Measurements from ENCODE around the gene NPAS2.

The NPAS2 gene

DNA sequence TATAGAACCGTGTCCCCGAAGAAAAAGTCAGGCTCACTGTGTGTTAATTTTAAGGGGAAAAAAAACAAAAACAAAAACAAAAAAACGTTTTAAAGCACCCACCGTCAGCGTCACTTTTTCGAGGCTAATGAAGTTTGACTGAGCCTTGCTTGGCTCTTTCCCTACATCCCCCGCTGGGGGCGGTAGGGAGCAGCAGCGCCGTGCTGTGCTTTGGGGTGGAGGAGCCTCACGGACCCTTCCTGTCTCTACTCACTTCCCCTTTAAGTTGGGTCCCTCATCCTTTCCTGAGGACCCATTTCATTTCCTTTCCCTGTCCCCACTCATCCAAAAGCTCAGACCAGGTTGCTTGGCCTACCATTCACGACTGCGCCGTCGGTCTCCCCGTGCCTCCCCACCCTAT is 99.4 kb downstream of the NPAS2 start:
- no peak for DNase-seq

DNA sequence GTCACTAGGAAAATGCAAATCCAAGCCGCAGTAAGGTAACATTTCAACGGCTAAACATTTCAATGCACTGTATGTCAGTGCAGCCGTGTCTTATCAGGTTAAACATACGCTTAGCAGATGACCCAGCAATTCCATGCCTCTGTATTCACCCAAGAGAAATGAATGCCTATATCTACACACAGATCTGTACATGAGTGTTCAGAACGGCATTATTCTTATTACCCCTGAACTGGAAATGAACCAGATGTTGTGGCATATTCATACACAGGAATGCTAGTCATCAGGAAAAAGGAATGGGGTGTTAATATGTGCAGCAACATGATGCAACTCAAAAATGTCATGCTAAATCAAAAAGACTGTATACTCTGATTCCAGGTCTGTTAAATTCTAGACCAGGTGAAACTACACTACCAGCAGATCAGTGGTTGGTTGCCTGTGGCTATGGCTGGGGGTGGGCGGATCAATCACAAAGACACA is 101.8 kb downstream of the NPAS2 start:
- no peak for DNase-seq

DNA sequence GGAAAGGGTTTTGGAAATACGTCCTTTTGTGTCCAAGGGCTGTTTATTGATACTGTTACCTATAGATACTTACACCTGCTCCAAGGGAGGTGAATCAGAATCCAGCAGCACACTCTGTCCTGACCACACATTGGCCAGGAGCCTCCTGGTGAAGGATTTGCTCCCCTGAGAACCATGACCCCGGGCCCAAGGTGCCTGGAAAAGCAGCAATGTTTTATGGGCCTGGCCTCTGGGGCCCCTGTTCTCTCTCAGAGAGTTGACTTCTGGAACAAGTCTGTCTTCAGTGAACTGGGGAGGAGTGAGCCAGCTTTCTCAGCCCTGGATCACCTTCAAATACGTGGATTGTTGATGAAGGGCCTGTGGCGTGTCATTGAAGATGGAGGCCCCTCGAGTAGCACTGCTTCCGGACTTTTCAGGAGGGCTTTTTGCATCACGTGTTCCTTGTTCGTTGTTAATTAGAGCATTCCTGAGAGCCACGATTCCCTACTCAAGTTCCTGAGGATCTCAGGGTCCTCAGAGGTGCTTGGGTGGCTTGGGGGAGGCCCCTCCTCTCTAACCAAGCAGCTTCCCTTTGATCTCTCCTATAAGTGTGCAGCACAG is 103.6 kb downstream of the NPAS2 start:
- no peak for DNase-seq

DNA sequence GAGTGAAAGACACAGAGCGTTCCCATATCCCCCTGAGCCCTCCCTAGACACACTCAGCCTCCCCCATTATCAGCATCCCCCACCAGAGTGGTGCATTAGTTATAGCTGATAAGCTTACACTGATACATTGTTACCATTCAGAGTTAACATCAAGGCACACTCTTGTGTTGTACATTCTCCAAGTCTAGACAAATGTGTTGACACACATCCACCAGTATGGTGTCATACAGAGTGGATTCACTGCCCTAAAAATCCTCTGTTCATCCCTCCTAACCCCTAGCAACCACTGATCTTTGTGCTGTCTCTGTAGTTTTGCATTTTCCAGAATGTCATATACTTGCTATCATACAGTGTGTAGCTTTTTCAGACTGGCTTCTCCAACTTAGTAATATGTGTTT is 104.2 kb downstream of the NPAS2 start:
- DNase-seq: no peak

DNA sequence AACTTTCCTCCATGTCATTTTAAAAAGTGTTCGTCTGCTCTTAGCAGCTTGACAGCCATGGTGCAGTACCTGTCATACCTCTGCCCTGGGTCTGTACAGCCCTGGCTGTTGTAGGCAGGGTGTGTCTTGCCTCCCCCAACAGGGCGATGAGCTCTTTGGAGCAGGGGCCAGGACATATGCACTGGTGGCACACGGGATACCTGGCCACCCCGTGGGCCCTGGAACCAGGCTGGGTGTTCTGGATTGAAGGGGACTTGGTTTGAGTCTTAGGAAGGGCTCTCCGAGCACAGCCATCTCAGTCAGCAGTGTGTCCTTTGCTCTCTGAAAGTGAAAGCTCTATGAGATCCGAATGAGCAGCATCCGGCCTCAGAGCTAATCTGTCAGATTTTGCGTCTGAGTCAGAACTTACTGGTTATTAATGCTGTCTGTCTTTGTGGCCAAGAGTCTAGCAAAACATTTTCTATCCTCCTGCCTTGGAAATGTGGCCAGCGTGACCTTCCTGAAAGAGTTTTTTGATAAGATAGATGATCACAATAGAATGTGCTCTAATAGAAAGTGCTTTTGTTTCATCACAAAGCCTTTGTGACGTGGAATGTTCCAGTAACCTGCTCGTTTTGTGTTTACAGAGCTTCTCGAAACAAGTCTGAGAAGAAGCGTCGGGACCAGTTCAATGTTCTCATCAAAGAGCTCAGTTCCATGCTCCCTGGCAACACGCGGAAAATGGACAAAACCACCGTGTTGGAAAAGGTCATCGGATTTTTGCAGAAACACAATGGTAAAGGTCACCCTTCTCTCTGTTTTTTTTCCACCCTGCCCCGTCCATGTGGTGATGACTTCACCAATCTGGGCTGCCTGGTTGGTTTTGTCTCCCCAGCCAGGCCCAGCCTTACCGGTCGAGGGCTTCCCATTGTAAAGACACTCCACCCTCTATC is 104.8 kb downstream of the NPAS2 start:
- DNase-seq: no peak

DNA sequence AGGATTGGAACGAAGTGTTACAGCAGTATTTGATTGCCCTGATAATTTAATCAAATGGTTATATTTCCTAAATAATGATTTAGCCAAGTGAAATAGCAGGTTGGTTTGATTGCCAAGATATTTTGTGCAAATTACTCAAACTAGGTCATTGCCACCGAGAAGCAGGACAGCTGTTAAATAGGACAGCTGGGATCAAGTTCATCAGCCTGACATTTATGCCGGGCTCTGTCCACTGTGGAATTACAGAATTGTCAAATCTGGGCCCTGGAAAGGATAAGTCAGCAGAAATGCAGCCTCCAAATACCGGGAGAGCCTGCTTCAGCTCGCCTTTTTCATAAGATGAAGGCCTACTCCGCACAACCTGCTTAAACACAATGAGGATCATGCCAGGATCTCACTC is 108.3 kb downstream of the NPAS2 start:
- DNase-seq: no peak

DNA sequence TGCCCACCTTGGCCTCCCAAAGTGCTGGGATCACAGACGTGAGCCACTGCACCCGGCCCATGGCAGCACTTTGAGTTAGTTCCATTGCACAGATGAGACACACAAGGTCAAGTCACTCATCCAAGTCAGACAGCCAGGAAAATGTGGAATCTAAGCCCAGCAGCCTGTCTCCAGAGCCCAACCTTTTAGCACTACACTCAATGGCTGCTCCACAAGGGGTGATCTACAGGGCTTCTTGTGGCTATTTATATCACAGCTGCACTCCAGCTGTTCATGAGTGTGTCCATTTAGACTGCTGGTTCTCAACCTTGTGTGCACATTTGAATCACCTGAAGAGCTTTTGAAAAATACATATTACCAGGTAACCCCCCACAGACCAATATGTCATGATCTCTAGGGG is 109.2 kb downstream of the NPAS2 start:
- no peak for DNase-seq

DNA sequence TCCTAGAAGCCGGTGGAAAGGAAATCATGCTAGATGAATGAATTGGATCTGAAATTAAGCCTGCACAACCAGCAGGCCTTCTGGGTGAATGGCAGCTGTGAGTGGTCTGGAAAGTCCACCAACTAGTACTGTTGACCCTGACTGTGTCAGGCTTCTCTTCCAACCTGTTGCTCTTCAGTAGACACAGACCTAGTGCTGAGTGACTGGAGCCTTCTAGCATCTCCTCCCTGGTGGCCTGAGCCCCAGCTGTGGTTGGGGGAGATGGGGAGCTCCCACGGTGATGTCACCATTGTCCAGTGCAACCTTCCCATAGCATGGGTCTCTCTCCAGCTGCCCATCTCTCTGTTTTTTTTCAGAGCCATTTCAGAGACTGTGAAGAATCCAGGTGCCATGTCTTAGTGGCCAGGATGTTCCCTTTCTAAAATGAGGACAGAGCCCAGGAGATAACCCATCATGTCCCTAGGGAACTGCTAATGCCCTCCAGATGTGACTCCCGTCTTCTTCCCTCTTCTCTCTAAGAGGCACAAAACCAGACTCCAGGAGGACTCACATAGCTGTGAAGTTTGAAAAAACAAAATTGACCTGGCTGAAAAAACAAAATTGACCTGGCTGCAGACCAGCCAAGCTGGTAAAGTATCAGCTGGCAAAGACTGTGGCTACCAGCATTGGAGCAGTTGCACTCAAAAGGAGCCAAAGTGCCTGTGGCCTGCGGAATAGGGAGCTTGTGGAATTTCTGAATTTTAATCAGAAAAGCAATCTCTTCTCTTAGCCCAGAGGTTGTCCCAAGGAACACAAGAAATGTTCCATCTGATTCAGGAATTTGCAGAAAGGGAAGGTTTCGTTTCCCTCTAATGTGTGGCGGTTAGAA is 114.8 kb downstream of the NPAS2 start:
- DNase-seq: no peak

DNA sequence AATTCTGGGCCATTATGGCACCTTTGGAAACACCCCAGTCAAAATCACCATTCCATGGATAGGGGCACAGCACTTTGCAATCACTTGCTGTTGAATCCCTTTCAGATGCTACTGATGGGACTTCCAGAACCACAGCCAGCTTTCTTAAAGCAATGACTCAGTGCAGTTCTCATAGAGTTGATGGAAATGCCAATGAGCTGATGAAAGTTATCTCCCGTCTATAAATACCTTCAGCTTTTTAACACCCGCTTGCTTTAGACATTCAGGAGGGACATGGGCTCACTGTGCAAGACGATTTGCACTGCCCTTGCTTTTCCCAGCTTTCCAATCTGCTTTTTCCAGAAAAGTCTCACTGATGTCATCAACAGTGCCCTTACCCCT is 115.4 kb downstream of the NPAS2 start:
- DNase-seq: no peak

DNA sequence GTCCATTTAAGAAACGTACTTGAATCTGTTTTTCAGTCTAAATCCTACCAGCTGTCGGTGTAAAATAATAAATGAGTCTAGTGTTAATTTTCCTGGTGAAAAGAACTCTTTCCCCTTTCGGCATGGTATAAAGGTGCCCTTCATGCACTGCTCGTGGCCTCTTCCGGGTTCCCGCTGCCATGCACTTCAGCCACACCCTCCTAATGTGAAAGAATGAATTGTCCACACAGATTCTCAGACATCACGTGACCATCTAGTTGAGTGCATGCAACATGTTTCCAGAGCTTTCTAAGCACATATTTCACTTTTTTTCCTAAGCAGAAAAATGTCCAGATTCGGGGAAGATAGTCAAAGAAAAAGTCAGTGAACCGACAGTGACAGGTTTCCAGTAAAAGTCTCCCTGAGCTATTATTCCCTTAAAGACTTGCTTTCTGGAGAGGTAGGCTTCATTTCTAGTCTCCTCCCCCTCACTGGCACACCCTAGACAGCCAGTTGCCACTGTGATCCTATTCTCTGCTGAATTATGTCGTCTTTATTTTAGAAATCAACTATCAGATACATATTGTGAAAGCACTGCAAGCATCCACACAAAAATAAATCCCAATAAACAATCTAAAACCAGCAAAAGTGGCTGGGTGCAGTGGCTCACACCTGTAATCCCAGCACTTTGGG is 116.3 kb downstream of the NPAS2 start:
- DNase-seq: no peak

DNA sequence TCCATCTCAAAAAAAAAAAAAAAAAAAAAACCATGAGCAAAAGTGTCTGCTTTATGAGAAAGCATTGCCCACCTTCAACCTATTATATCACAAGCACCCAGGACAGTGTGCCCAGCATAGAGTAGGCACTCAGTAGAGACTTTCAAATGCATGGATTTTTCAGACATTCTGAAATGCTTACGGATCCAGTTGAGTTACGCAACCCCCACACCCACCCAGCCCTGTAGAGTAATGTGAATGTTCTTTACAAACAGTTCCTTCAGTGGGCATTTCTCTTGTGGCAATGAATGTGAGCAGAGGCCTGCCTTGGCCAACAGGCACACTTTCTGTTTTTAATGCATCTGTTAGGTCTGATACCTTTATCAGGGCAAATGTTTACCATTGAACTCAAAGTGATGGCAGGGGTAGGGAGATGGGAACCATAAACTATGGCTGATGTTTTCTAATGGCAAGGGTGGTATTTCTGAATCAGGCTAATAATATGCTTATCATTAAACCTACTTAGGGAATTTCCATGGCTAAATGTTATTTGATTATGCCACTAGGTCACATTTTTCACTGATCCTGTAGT is 117.1 kb downstream of the NPAS2 start:
- DNase-seq: no peak

DNA sequence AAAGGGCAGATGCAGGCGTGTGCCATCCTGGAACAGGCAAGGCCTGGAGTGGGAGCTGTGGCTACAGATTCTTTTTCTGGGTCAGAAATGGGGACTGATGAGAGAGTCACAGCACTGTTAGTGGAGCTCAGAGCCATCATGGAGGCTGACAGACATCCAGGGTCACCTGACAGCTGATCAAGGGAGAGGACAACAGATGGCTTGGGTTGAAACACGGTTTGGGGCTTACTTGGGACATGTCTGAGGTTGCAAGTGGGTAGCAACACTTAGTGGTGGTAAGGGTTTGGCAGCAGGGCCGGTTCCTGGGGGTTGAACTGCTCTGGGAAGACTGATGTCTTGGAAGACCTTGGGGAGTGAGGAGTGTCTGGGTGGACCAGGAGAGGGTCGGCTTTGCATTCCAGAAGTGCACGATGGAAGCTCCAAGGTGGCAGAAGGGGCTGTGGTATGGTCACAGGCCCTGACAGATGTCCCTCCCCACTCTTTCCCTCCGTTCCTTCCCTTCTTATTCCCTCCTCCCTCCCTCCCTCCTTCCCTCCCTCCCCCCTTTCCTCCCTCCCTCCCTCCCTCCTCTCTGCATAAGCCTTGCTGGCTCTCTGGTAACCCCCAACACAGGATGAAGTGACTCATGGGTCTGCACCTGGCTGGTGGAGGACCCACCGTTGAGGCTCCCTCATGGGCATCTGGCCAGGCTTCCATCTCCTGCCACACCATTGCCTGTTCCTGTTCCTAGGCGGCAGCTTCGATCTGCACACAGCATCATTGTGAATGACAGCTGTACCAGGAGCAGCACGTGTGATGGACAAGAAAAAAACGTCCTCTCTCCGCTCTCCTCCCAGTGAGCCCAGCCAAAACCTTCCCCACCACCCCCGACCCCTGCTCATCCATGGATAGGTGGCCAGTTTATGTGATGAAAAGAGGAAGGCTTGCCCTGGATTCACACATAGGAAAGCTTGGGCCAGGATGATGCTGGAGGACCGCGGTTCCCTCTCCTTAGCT is 118.4 kb downstream of the NPAS2 start:
- no peak for DNase-seq

DNA sequence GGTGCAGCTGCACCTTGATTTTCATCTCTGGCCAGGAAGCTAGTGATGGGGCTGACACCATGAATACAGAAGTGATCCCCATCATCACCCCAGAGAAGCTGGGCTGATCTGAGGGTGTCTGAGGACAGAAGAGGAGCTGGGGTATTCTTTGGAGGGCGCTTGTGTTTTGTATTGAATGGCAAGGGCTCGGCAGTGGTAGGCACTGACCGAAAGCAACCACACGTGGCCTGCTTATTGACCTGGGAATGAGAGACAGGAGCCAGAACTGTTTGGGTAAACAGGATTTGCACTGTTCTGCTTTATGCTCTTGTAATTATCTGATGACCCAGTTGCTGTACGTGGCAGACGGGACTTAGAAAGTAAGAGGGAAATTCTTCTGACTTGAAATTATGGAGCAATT is 119.5 kb downstream of the NPAS2 start:
- DNase-seq: no peak

DNA sequence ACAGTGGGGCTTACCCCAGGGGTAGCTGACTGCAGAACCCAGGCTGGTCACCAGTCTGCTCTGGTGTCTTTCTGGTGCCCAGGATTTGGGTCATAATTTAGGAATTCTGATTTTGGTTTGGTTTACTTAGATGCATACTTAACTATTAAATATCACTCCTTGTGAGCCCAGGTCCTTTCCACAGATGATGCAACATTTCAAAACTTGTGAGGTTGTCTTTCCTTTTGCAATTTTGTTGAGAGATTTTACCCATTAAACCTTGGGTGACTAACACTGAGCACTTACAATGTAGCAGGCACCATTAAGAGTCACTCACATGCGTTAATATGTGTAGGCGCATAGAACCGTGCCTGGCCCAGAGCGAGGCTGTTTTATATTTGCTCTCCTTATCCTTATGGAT is 120.3 kb downstream of the NPAS2 start:
- DNase-seq: no peak

DNA sequence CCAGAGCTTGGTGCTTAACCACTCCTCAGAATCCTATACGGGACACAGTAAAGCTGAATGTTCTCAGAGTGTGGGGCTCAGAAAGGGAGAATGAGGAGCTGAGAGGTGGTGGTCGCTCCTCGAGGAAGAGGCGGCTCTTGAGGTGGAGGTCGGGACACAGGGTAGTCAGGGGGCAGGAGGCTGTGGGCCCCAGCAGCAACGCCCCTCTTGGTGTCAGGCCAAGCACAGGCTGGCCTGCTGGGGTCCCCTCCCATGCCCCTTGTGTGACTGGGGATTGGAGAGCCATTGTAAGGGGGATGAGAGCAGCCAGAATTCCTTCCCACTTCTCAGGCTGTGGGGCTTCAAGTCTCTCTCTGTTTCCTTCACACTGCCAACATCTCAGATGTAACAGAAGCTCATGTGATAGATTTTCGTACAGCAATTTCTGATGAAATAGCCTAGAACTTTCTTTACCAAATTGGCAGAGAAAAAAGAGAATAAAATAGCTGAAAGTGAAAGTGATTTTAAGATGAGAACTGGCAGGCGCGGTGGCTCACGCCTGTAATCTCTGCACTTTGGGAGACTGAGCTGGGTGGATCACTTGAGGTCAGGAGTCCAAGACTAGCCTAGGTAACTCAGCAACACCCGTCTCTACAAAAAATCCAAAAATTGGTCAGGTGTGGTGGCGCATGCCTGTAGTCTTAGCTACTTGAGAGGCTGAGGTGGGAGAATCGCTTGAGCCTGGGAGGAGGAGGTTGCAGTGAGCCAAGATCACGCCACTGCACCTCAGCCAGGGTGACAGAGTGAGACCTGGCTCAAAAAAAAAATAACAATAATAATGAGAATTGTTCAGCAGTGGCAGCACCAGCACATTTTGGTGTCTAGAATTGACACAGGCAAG is 121.1 kb downstream of the NPAS2 start:
- DNase-seq: no peak

DNA sequence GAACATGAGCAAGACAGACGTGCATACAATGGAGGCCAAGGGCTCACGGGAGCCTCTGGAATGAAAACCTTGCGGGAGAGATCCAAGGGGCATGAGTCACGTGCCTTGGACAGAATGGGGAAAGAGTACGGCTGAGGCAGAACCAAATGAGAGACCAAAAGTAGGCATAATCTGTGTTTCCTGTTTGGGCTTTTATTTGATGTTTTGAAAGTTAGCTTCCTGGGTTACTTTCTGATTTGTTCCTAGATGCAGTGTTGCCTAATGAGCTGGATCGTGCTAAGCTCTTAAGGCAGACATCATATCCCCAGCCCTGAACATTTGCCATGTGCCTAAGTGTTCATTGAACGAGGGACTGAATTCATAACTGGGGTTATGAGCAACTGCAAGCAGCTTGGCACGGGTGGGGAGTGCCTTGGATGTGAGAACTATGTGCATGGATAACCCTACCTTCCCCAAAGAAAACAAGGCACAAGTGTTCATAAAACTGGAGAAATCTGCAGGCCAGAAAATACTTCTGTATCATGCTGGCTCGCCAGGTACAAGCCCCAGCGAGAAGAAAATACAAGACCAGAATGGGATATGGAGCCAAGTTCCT is 121.8 kb downstream of the NPAS2 start:
- no peak for DNase-seq

DNA sequence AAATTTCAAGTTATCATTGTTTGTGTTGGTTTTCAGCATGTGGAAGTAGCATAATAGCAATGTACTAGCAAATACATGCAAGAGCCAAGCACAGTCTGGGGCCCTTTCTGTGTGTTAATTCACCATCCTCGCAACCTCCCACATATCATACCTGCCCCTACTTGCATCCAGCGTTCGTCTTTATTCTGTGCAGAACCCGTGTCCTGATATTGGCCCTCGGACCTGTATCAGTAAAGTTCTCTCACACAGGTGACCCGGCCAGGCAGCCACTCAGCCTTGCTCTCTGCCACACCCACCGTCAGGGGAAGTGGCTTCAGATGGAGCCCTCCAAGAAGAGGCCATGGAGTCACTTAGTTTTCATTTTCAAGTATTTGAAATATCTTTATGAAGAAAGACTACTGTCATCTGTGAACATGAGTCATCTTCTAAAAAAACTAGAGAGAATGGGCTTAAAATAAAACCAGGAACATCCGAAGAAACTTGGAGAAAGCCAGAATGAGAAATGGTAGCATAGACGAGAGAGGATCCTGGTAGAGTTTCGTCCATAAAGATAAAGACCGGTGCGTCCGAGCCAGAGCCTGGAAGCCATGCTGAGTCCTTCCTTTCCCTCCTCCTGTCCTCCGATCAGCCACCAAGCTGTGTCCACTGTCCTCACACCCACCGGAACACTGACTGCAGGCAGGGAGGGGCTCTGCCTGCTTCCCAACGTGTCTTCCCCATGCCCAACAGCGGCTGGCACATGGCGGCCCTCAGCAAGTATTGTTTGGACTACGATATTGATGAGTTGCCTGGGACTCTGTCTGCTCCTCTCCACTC is 124.9 kb downstream of the NPAS2 start:
- no peak for DNase-seq

DNA sequence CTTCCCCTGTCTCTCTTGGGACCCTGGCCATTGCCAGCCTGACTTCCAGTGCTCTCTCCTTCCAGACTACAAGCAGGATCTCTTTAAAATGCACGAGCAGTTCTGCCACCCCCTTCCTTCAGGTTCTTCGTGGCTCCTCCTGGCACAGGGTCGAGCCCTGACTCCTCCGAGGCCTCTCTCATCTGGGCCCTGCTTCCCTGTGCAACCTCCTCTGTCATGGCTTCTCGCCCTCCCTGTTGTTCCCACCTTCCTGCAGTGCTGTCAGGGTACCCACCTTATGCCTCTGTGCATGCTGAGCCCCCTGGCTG is 125.4 kb downstream of the NPAS2 start:
- no peak for DNase-seq
